COR-L47 (cell line): Measurements from ENCODE around the gene FOSL1.
A peak's percentile ranks its signal among the peaks of the same experiment; 100 is the strongest.
"Not testable (repeated sequence)": the region's sequence is repeated elsewhere in the genome, so short reads cannot be mapped to it uniquely, and the experiment has no call there.

Source experiments
- DNase-seq: peaks from one replicate; lab custom pipeline; 2025; lab: John Stamatoyannopoulos, UW

Gene FOSL1

GRCh38 chr11:65896034-65896999 lies 3.9 kb downstream of the FOSL1 start:
- no peak for DNase-seq

- no peak for DNase-seq
These were observed 4.7 kb downstream of the FOSL1 start for GRCh38 chr11:65895482-65895981.

- DNase-seq = no peak
These were observed 6.1 kb downstream of the FOSL1 start for GRCh38 chr11:65894034-65894591.

- DNase-seq = no peak
These were observed 7.4 kb downstream of the FOSL1 start for GRCh38 chr11:65892661-65893317.

GRCh38 chr11:65892137-65892540 lies 8.0 kb downstream of the FOSL1 start:
- DNase-seq = not testable (repeated sequence)

- peak; percentile 51 for DNase-seq
These were observed 8.7 kb downstream of the FOSL1 start for GRCh38 chr11:65891219-65892136.

- DNase-seq = peak; percentile 96
These were observed 9.6 kb downstream of the FOSL1 start, which contains the start of gene CCDC85B for GRCh38 chr11:65890324-65891218. Gene CCDC85B, plus strand, starts transcription at chr11:65890673. Its CDS starts 111 bp downstream, at chr11:65890784.

GRCh38 chr11:65888163-65888814 lies 11.9 kb downstream of the FOSL1 start, which contains the start of gene FIBP:
Gene FIBP, minus strand, starts transcription at chr11:65888471. Its CDS starts 53 bp downstream, at chr11:65888418.
- peak; percentile 95 for DNase-seq

- no peak for DNase-seq
These were observed 12.4 kb downstream of the FOSL1 start for GRCh38 chr11:65887723-65888162.

GRCh38 chr11:65886826-65887722 lies 13.1 kb downstream of the FOSL1 start:
- DNase-seq = no peak

- no peak for DNase-seq
These were observed 14.2 kb downstream of the FOSL1 start for GRCh38 chr11:65885808-65886536.

GRCh38 chr11:65885231-65885630 lies 15.0 kb downstream of the FOSL1 start:
- no peak for DNase-seq

- peak; percentile 41 for DNase-seq
These were observed 15.5 kb downstream of the FOSL1 start for GRCh38 chr11:65884716-65885092.

- no peak for DNase-seq
These were observed 16.1 kb downstream of the FOSL1 start for GRCh38 chr11:65883786-65884715.

- DNase-seq = no peak
These were observed 17.0 kb downstream of the FOSL1 start for GRCh38 chr11:65883058-65883761.
